Neural progenitor cell (in vitro differentiated cells): ENCODE measurements around the gene RAI1. TPM values are rescaled to one million over a fixed set of nuclear protein-coding genes. Genes with fewer than 3 reads are reported as not detected.
"Not testable (repeated sequence)": the region's sequence is repeated elsewhere in the genome, so short reads cannot be mapped to it uniquely, and the experiment has no call there.

Experiments used
- DNase-seq: peaks from one replicate; pipeline ENCODE4 v3.0.0-alpha.2; 2016; ENCODE audit warnings: low spot score
- H2AFZ ChIP-seq: fragments of 200-600 bp; sonication (generic); replicated peaks from 2 replicates; pipeline ENCODE4 v1.6.1; 2016; ENCODE audit warnings: antibody characterized with exemption
- H3F3A ChIP-seq: fragments of 200-600 bp; sonication (generic); 2 replicates; pipeline ENCODE4 v1.6.1; 2016; ENCODE audit warnings: antibody characterized with exemption, low read depth
- H3K27ac ChIP-seq: fragments of 200-600 bp; sonication (generic); 2 replicates; pipeline ENCODE4 v1.5.1; 2016; ENCODE audit warnings: mild to moderate bottlenecking
- H3K27me3 ChIP-seq: fragments of 200-600 bp; sonication (generic); 2 replicates; pipeline ENCODE4 v1.6.1; 2016; ENCODE audit warnings: mild to moderate bottlenecking, moderate library complexity
- H3K36me3 ChIP-seq: fragments of 200-600 bp; sonication (generic); 2 replicates; pipeline ENCODE4 v1.5.1; 2016
- H3K4me1 ChIP-seq: fragments of 200-600 bp; sonication (generic); 2 replicates; pipeline ENCODE4 v1.6.1; 2016; ENCODE audit warnings: mixed run types
- H3K4me2 ChIP-seq: fragments of 200-600 bp; sonication (generic); 2 replicates; pipeline ENCODE4 v1.6.1; 2016
- H3K4me3 ChIP-seq: fragments of 200-600 bp; sonication (generic); 2 replicates; pipeline ENCODE4 v1.5.1; 2016
- H3K79me2 ChIP-seq: fragments of 200-600 bp; sonication (generic); 2 replicates; pipeline ENCODE4 v1.6.1; 2016; ENCODE audit warnings: low read depth
- H3K9ac ChIP-seq: fragments of 200-600 bp; sonication (generic); 2 replicates; pipeline ENCODE4 v1.6.1; 2016
- H3K9me3 ChIP-seq: fragments of 200-600 bp; sonication (generic); 2 replicates; pipeline ENCODE4 v1.5.1; 2016; ENCODE audit warnings: low read depth
- H4K20me1 ChIP-seq: fragments of 200-600 bp; sonication (generic); 2 replicates; pipeline ENCODE4 v1.6.1; 2016; ENCODE audit warnings: low read depth
- H3K27ac Mint-ChIP-seq: 3 replicates; pipeline ENCODE4 v1.8.0; 2021; ENCODE audit warnings: mixed read lengths
- H3K27me3 Mint-ChIP-seq: 2 replicates; pipeline ENCODE4 v1.8.0; 2022; ENCODE audit warnings: low read depth, mild to moderate bottlenecking, inconsistent platforms, moderate library complexity, mixed read lengths; ENCODE audit not compliant: insufficient read depth
- H3K36me3 Mint-ChIP-seq: 3 replicates; pipeline ENCODE4 v1.8.0; 2021; ENCODE audit warnings: mixed read lengths
- H3K4me1 Mint-ChIP-seq: 3 replicates; pipeline ENCODE4 v1.8.0; 2021; ENCODE audit warnings: mixed read lengths
- H3K4me3 Mint-ChIP-seq: 3 replicates; pipeline ENCODE4 v1.8.0; 2021; ENCODE audit warnings: mild to moderate bottlenecking, moderate library complexity, mixed read lengths
- H3K9me3 Mint-ChIP-seq: 3 replicates; pipeline ENCODE4 v1.8.0; 2020; ENCODE audit warnings: mixed read lengths
- EZH2 ChIP-seq: fragments of 200-600 bp; sonication (generic); IDR thresholded peaks from 2 replicates; pipeline ENCODE4 v1.6.1; 2017; ENCODE audit warnings: antibody characterized with exemption, mild to moderate bottlenecking, moderate library complexity
- EZH2phosphoT487 ChIP-seq: fragments of 200-600 bp; sonication (generic); IDR thresholded peaks from 2 replicates; pipeline ENCODE4 v1.6.1; 2017; ENCODE audit warnings: antibody characterized with exemption
- total RNA-seq: library from RNA; depleted of rRNA; stranded (reverse); fragments of >200 nt; gene quantifications from 2 replicates; pipeline ENCODE4 v1.2.3, GENCODE V29; 2015; ENCODE audit warnings: low replicate concordance
- TF ChIP-seq, protein P1 (sequence below): fragments of 200-600 bp; sonication (generic); IDR thresholded peaks from 2 replicates; pipeline ENCODE4 v1.5.1; 2017; ENCODE audit warnings: antibody characterized with exemption, mild to moderate bottlenecking

The RAI1 gene
- total RNA-seq, 1 donor from 2014 or later, result 27.4 TPM

DNA sequence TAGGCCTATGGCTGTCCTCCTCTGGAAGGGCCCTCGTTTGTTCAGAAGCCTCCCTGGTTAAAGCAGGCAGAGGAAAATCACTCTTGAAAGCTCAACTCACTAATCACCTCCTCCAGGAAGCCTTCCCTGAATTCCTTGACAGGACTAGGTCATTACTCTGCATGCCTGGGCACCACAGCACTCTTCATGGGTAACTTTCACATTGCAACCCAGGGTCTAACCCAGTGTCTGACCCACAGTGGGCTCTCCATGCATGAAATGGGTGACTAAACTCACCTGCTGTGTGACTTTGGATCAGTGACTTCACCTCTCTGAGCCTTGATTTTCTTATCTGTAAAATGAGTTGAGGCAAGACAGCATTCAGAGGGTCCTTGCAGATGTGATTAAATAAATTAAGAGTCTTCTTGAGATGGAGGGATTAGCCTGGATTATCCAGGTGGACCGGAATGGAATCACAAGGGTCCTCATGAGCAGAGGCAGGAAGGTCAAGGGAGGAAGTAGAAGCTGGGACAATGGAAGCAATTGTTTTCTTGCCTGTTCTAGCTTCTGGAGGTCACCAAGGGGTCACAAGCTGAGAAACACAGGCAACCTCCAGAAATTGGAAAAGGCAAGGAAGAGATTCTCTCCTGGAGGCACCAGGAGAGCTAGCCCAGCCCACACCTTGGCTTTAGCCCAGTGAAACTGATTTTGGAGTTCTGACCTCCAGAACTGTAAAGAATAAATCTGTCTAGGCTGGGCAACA, 3.8 kb upstream of the RAI1 start:
- Histone ChIP-seq H3K27me3 (peaks cover 94% of the 10 kb centered on the region), H2AFZ (no peak overlapping the region), H3K36me3 (no peaks in the 10 kb centered on the region), H4K20me1 (peaks cover 3% of the 10 kb centered on the region), H3K4me3 (no peak overlapping the region), H3K9ac (no peak overlapping the region), H3K9me3 (no peaks in the 10 kb centered on the region), H3K4me2 (no peak overlapping the region), H3K4me1 (peaks cover 2% of the 10 kb centered on the region), H3K27ac (no peak overlapping the region), H3F3A (peaks cover 10% of the 10 kb centered on the region), H3K79me2 (peaks cover 4% of the 10 kb centered on the region)
- no peaks in the 10 kb centered on the region for H3K36me3 Mint-ChIP-seq
- no peak overlapping the region for H3K27ac Mint-ChIP-seq
- TF ChIP-seq, protein P1, sequence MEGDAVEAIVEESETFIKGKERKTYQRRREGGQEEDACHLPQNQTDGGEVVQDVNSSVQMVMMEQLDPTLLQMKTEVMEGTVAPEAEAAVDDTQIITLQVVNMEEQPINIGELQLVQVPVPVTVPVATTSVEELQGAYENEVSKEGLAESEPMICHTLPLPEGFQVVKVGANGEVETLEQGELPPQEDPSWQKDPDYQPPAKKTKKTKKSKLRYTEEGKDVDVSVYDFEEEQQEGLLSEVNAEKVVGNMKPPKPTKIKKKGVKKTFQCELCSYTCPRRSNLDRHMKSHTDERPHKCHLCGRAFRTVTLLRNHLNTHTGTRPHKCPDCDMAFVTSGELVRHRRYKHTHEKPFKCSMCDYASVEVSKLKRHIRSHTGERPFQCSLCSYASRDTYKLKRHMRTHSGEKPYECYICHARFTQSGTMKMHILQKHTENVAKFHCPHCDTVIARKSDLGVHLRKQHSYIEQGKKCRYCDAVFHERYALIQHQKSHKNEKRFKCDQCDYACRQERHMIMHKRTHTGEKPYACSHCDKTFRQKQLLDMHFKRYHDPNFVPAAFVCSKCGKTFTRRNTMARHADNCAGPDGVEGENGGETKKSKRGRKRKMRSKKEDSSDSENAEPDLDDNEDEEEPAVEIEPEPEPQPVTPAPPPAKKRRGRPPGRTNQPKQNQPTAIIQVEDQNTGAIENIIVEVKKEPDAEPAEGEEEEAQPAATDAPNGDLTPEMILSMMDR, result no peak
- no peak for TF ChIP-seq EZH2
- no peak for TF ChIP-seq EZH2phosphoT487
- no peaks in the 10 kb centered on the region for H3K9me3 Mint-ChIP-seq
- H3K4me3 Mint-ChIP-seq, result peak overlapping the region; percentile 69
- DNase-seq, result no peak
- H3K4me1 Mint-ChIP-seq, result peaks cover 48% of the 10 kb centered on the region
- H3K27me3 Mint-ChIP-seq, result peaks cover 13% of the 10 kb centered on the region

DNA sequence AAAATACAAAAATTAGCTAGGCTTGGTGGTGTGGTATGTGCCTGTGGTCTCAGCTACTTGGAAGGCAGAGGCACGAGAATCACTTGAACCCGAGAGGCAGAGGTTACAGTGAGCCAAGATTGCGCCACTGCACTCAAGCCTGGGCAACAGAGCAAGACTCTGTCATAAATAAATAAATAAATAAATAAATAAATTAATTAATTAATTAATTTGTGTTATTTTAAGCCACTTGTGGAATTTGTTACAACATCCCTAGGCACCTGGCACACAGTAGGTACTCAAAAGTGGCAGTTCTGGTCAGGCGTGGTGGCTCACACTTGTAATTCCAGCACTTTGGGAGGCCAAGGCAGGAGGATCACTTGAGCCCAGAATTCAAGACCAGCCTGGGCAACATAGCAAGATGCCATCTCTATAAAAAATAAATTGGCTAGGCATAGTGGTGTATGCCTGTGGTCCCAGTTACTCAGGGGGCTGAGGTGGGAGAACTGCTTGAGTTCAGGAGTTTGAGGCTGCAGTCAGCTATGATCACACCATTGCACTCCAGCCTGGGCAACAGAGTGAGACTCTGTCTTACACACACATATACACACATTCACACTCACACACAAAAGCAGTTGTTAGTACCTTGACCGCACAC, 3.1 kb upstream of the RAI1 start:
- Histone ChIP-seq H3K27me3 (peaks cover 92% of the 10 kb centered on the region), H3F3A (peaks cover 10% of the 10 kb centered on the region)
- not testable (repeated sequence) for H3K36me3 Mint-ChIP-seq, H3K27ac Mint-ChIP-seq, H3K4me3 ChIP-seq, DNase-seq, H3K79me2 ChIP-seq, H3K9ac ChIP-seq, H3K36me3 ChIP-seq, H3K9me3 ChIP-seq, H4K20me1 ChIP-seq, H3K27ac ChIP-seq, H2AFZ ChIP-seq, H3K4me1 ChIP-seq, H3K4me2 ChIP-seq, H3K4me3 Mint-ChIP-seq, H3K9me3 Mint-ChIP-seq
- peaks cover 41% of the 10 kb centered on the region for H3K4me1 Mint-ChIP-seq
- peaks cover 13% of the 10 kb centered on the region for H3K27me3 Mint-ChIP-seq

DNA sequence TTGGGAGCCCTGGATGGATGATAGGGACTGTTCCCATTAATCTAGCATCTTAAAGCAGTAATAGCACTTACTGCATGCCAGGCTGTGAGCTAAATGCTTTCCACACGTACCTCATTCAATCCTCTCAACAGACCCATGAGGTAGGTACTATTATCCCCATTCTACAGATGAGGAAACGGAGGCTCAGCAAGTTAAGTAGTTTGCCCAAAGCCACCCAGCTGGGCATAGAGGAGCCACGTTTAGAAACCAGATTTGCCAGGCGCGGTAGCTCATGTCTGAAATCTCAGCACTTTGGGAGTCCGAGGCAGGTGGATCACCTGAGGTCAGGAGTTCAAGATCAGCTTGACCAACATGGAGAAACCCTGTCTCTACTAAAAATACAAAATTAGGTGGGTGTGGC, 2.0 kb upstream of the RAI1 start:
- H3K27ac Mint-ChIP-seq, result no peak overlapping the region
- H3K4me2 ChIP-seq, result no peak overlapping the region
- peaks cover 15% of the 10 kb centered on the region for H3K79me2 ChIP-seq
- peaks cover 92% of the 10 kb centered on the region for H3K27me3 ChIP-seq
- H3K4me1 ChIP-seq, result peaks cover 10% of the 10 kb centered on the region
- no peak overlapping the region for H3K9ac ChIP-seq
- no peaks in the 10 kb centered on the region for H3K36me3 ChIP-seq
- H3K9me3 ChIP-seq, result no peaks in the 10 kb centered on the region
- H3F3A ChIP-seq, result peaks cover 18% of the 10 kb centered on the region
- no peak overlapping the region for H3K27ac ChIP-seq
- H3K4me3 ChIP-seq, result no peak overlapping the region
- peaks cover 13% of the 10 kb centered on the region for H3K27me3 Mint-ChIP-seq
- no peaks in the 10 kb centered on the region for H3K36me3 Mint-ChIP-seq
- peak overlapping the region; percentile 72 for H3K4me3 Mint-ChIP-seq
- no peak overlapping the region for H2AFZ ChIP-seq
- peaks cover 42% of the 10 kb centered on the region for H3K4me1 Mint-ChIP-seq
- TF ChIP-seq, protein P1, result no peak
- TF ChIP-seq EZH2phosphoT487, result no peak
- no peak for TF ChIP-seq EZH2
- no peaks in the 10 kb centered on the region for H3K9me3 Mint-ChIP-seq
- no peak for DNase-seq
- H4K20me1 ChIP-seq, result peaks cover 14% of the 10 kb centered on the region

DNA sequence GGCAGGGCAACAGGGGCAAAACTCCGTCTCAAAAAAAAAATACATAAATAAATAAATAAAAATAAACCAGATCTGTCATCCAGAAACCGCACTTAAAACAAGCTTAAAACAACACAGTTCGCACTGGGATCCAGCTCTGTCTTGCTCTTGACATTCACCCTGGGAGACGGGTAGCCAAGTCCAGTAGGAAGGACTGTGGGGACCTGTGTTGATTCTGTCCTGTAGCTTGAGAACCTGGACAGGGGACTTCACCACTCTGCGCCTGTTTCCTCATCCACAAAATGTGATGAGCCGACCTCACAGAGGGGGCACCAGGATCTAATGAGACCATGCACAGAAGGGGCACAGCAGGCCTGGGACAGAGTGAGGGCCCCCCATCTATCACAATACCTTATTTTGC, 1.5 kb upstream of the RAI1 start:
- H3K27me3 ChIP-seq, result peaks cover 92% of the 10 kb centered on the region
- no peak overlapping the region for H3K9ac ChIP-seq
- H2AFZ ChIP-seq, result no peak overlapping the region
- H3K79me2 ChIP-seq, result peaks cover 20% of the 10 kb centered on the region
- no peak for TF ChIP-seq EZH2phosphoT487
- TF ChIP-seq, protein P1, result no peak
- no peak for TF ChIP-seq EZH2
- no peak for DNase-seq
- H3K27me3 Mint-ChIP-seq, result peaks cover 12% of the 10 kb centered on the region
- H3K27ac ChIP-seq, result no peak overlapping the region
- peaks cover 47% of the 10 kb centered on the region for H3K4me1 Mint-ChIP-seq
- peak overlapping the region; percentile 72 for H3K4me3 Mint-ChIP-seq
- no peak overlapping the region for H3K27ac Mint-ChIP-seq
- H3K4me1 ChIP-seq, result peaks cover 10% of the 10 kb centered on the region
- H3K36me3 Mint-ChIP-seq, result no peaks in the 10 kb centered on the region
- no peaks in the 10 kb centered on the region for H3K9me3 ChIP-seq
- H3K9me3 Mint-ChIP-seq, result no peaks in the 10 kb centered on the region
- H3K36me3 ChIP-seq, result no peaks in the 10 kb centered on the region
- H4K20me1 ChIP-seq, result peaks cover 19% of the 10 kb centered on the region
- peaks cover 20% of the 10 kb centered on the region for H3F3A ChIP-seq
- no peak overlapping the region for H3K4me3 ChIP-seq
- no peak overlapping the region for H3K4me2 ChIP-seq
